HG03457 (cell line): ENCODE data around the gene SCARF2.

ENCODE experiments used
- ATAC-seq: cut with Tn5 transposase; IDR thresholded peaks from one replicate; pipeline ENCODE4 v1.9.1; 2021; ENCODE audit warnings: moderate number of reproducible peaks; ENCODE audit not compliant: unreplicated experiment

SCARF2 gene

DNA sequence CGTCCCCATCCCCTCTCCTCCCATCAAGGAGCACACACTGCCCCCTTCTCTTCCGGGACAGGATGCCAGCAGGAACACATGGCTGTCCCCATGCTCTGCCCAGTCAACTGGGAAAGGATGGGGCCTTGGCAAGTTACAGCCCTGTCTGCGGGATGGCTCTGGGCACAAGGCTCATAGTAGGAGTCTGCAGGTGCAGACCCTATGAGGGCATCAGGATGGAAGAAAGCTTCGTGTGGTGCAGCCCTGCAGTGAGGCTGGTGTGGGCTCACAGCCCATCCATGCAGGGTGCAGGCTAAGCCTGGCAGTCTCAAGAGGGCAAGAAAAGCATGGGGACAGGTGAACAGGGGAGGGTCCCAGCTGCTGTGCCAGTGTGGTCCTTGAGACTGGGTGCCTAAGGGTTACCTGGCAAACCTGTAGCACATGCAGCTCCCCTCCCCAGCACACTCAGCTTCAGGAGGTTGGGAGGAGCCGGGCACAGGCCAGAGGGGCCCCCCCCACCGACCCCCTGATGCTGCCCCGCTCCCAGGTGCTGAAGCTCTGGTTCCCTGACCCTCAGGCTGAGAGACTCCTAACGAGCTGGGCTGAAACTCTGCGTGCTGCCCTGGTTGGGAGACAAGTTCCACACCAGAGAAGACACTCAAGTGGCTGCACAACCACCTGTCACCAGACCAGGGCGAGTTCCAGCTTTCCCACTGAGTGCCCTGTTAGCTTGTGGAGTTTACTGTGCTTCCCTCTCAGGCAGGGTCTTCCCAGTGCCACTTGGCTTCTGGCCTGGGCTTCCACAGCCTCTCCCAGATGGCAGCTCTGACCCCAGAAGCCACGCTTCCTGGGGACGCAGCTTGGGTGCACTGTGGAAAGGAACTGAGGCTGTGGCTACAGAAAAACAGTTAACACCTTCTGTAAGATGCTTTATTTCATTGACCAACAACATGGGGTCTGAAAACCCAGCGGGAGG, 3.3 kb upstream of the SCARF2 start:
- ATAC-seq: no peak

DNA sequence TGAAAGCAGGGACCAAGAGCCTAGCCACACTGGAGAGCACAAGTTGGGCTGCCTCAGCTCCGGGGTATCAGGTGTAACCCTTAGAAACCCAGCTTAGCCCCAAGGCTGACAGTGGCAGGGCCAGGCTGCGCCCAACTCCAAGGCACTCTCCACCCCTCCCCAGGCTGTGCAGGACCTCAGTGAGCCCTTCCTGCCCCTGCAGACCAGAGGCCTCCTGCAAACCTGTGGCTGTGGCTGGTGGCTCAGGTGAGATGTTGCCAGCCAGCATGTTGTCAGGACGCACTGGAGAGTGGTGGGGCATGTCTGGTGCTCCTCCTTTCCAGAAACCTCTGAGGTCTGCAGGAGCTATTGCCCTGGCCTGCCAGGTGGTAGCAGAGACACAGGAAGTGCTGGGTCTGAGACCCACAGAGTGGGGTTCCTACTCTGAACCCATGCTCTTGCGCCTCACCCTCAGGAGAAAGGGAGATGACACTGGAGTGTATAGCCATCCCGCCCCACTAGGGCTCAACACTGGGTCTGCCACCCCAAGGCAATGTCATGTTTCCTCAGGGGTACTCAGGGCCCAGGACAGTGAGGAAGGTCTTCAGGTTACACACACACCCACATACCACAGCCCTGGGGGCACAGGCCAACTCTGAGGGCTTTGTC, 2.4 kb upstream of the SCARF2 start:
- no peak for ATAC-seq

DNA sequence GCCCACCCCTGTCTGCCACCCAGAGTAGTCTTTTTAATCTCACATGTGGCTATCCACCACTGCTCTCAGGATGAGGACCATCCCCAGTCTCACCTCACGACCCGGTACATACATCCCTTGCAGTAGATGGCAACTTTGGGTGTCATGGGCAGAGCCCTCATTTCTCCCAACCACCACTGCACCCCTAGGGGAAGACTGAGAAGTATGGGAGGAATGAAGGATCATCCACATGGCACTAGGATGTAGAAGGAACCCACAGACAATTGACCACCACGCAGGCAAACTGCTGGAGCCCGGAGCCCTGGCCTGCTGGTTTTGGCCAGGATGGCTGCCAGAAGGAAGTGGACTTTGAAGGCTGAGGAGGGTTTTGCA, 1.9 kb upstream of the SCARF2 start:
- ATAC-seq: no peak

DNA sequence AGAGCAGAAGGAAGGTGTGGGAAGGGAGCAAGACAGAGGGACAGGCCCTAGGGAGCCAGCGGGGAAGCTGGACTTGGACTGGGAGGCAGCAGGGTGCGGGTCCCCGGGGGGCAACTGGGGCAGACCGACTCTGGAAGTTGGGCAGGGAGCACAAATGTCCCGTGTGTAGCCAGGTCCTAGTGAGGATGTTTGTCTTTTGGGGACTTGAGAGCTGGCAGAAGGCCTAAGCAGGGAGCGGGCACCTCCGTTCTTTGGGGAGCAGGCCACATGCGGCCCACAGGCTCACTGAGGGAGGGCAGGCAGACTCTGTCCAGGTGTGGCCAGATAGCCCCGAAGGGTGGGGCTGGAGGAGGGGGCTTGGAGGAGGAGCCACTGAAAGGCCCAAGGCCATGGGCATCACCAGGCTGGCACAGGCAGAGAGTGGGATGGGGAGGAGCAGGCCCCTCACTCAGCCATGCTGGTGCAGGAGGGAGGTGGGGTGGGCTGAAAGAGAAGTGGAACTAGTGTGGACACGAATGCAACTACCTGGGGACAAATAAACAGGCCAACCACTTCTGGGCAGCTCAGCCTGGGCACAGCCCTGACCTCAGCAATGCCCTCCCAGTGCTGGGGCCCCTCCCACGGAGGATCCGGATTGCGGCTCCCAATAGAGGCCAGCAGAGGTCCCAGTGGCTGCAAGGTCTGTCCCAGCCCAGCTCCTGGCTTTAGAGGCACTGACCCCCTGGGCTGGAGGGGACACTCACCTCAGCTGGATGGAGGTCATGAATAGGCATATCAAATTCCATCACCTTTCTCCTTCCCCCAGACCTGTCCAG, 1.3 kb upstream of the SCARF2 start:
- no peak for ATAC-seq

DNA sequence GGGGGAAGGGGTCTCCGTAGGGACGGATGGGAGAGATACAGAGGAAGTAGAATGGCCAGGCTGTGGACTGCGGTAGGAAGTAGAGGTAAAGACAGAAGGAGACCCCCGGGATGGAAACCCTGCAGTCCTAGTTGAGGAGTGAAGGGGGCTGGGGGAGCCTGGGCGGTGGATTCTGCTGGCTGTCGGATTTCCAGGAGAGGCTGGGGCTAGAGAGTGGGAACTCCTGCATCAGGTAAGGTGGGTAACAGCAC, 727 bp upstream of the SCARF2 start:
- no peak for ATAC-seq

DNA sequence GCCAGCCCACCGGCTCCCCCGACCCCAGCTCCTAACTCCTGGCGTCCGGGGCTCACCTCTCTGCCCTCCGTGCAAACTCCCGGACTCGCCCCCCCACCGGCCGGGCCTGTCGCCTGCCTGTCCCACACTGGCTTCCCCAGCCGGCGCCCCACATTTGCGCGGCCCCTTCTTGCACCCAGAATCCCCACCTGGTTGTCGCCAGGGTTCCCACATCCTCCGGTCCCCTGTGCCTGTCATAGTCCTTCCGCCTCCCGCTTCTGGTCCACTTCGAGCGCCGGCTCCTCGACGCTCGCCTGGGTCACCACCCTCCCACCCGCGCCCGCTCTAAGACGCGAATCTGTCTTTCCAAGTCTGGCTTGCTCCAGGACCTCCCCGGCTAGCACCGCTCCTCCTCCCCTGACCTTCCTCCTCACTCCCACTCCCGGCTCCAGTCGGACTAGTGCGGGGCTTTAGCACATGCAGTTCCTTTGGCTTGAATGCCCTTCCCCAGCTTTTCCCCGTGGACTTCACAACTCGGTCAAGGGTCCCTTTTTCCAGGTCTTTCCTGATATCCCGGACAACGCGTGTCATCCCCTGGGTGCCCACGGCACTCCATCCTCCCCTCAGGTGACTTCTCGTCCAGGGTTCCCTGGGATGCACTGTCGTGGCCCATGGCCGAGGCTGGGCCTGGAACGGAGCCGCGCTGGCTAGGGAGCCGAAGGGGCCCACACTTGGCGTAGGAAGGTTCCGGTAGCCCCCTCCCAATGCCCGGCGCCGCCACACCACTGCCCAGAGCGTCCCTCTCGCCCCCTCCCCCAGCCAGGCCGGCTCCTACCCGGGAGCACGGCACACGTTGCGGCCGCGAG, 635 bp downstream of the SCARF2 start:
- ATAC-seq: no peak

DNA sequence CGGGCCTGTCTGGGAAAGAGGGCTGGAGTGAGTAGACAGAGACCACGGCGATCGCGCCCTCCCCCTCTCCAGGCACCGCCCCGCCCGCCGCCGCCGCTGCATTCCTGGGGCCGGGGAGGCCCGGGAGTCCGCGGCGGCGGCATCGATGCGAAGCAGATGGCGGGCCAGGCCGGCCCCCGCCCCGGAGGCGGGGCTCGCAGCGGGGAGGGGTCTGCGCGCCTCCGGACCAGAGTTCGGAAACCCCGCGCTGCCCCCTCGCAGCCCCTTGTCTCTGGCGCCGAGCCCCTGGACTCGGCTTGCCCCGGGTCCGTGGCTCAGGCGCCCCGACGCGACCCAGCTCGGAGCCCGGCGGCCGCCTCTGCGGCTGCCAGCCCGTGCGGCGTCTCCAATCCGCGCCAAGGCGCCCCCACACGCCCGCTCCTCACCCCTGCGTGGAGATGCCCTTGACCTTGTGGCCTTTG, 1.3 kb downstream of the SCARF2 start:
- ATAC-seq: no peak

DNA sequence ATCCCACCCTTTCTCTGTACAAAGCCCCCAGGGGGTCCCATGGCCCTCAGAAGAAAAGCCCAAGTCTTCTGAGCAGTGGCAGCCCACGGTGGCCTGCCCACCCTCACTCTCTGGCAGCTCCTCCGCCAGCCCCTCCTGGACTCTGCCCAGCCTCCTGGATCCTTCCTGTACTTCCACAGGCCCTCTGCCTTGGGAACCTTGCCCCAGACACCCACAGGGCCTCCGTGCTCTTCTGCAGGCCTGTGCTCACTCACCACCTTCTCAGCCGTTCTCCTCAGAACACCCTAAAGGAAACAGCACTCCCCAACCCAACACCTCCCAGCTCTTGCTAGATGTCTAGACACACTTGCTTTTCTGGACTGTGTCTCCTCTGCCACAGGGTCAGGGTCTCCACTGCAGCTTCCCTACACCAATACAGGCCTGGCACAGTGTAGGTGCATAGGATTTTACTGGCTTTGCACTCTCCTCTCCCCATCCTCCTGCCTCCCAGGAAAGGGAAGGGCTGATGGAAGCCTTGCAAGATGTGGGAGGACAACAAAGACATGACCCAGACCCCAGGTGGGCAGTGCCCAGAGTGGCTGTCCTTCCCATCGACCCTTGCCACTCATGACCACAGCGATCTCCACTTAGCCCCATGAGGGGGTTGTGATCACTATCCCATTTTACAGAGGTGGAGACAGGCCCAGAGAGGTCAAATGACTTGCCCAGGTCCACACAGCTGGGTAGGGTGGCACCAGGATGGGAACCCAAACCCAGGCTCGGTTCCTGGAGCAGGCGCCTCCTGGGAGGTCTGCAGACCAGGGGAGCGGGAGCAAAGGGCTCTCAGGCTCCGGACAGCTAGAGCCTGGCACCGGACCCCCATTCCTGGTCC, 2.0 kb downstream of the SCARF2 start:
- no peak for ATAC-seq

DNA sequence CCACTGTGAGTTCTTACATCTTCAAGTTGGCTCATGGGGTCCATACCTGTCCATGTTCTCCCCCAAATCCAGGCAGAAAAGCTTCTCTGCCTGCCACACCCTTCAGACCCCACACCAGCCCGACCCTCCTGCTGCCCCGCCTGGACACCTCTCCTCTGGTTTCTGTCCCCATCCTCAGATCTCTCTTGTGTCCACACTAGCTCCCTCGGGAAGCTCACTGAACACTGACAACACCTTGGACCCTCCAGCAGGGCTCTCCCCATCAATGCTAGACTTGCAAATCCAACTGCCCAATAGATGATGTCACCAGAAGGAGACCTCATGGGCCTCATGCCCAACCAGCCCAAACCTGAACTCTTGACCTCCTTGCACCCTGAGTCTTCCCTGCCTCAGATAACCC, 2.9 kb downstream of the SCARF2 start:
- ATAC-seq: no peak

DNA sequence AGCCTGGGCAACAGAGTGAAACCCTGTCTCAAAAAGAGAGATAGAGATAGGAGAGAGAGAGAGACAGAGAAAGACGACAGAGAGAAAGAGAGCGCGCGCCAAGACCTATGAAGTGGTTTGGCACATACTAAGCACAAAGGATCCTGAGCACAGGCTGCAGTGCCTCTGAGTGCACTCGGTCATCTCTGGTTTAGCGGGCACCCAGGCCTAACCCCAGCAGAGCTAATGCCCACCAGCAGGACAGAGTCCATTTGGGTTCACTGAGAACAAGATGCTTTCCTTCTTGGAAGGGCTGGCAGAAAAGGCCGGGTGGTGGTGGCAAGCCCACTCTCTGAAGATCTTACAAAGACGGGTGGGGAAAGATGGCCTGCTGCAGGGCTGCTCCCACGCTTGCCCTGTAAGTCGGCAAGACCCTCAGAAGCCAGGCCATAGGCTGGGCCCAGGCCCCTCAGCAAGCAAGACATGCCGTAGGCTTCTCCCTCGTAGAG, 3.3 kb downstream of the SCARF2 start:
- no peak for ATAC-seq

DNA sequence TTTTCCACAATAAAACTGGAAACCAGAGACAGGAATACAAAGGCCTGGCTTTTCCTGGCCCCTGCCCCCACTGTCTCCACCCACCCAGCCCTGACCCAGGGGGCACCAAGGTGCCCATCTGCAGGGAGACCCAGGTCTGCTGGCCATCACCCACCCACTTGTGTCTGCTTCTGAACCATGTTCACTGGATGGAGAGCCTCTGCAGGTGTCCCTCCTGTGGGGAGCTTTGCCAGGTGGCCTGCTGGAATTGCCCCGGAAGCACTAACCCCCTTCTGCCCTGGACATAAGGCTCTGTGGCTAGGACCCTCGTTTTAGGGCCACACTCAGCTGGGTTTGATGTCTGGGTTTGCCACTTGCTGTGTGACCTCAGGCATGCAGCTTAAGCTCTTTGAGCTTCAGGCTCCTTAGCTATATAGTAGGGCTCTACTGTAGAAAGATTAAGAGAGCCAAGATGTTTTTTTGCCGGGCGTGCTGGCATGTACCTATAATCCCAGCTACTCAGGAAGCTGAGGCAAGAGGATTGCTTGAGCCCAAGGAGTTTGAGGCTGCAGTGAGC, 3.9 kb downstream of the SCARF2 start:
- ATAC-seq: no peak

DNA sequence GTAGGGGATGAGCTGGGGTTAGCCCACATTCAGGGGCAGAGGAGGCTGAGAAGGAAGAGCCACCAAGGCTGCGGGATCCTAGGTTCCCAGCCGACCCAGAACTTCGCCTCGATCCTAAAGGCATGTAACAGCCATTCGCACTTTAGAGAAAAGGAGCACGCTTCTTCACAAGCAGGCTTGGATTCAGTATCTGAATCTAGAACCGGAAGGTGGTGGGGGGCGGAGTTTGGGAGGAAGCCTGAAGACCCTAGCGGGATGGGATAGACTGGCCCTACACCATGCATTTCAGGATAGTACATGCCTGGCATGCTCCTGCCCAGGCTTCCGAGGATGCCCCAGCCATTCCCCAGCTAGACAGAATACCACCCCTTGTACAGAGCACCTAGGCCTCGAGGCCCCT, 4.4 kb downstream of the SCARF2 start:
- ATAC-seq: no peak

DNA sequence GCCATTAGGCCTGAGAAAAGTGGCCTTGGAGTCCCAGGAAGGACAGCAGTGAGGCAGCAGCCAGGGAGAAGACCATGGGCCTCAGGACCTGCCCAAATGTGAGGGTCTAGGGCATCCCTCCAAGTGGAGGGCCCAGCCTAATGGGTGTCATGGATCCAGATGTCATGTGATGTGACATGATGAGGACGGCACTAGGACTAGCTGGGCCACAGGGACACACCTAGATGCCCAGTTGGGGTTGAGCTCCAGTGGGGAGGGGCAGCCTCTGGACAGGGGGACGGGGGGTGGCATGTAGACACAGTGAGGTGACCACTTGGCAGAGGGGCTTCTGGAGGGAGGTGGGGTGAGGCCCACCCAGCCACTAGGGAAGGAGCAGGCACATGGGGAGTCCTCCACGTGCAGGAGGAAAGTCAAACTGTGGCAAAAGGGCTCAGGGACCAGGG, 5.4 kb downstream of the SCARF2 start:
- ATAC-seq: no peak

DNA sequence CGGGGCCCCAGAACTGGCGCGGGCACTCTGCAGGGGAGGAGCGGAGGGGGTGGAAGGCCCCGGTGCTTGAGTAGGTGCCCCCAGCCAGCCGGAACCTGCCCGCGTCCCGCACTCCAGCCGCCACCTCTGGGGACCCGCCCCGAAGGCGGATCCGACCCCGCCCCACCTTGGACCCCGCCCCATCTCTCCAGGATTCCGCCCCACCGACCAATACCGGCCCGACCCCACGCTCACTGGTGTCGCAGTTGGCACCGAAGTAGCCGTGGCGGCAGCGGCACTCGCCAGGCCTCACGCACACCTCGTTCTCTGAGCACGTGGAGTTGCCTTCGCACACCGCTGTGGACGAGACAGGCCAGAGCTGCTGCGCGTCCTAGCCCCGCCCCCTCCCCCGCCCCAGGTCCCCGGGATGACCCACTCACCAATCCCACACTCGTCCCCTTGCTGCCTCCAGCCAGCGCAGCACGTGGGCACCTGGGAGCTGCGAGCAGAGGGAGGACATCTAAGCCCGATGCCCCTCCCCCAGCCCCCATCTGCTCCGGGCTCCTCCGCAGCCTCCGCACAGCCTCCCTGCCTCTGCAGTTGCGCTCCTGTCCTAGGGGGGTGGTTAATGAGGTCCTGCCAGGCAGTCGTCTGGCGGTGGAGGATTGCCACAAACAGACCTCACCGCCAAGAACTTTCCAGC, 6.0 kb downstream of the SCARF2 start:
- no peak for ATAC-seq

DNA sequence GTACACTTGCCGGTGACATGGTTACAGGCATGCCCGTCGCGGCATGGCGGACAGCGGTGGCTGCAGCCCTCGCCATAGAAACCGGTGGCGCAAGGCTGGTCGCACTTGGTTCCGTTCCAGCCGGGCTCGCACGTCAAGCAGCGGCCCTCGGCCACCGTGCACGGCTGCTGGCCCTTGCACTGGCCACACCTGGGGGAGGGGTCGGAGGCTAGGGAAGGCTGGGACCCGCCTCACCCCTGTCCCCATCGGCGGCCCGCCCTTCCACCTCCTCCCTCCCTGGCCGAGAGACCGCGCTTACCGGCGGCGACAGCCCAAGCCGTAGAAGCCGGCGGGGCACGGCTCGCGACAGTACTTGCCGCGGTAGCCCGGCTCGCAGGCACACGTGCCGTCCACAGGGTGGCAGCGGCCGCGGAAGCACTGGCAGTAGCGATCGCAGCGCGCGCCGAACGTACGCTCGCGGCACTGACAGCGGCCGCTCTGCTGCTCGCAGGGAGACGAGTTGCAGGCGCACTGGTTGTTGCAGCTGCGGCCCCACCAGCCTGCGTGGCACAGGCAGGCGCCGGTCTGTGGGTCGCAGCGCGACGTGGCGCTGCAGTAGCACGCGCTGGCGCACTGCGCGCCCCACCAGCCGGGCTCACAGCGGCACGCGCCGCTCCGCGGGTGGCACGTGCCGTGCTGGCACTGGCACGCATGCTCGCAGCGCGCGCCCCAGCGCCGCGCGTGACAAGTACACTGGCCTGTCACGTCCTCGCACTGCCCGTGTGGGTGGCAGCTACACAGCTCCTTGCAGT, 6.7 kb downstream of the SCARF2 start:
- no peak for ATAC-seq

DNA sequence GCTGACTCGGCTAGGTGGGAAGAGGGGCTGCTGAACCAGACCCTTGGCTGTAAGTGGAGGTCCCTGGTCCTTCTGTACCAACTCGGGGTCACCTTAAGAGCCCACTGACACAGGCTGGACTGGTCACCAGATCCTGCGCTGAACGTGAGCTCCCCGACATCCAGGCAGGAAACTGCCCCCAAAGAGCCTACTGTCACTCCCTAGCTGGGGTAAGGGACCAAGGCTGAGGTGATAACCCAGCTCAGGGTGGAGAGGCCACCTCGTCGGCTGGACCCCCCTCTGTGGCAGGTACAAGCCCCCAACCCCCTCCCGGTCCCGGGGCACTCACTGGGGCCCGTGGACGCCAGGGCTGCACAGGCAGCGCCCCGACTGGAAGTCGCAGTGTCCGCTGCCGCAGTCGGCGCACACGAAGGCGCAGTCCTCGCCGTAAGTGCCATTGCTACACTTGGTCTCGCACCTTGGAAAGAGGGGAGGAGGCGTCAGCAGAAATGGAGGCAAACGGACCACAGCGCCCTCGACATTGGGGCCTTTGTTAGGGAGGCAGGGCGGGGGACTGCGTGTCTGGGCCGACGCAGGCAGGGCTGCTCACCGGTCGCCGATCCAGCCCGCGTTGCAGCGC, 7.4 kb downstream of the SCARF2 start:
- no peak for ATAC-seq

DNA sequence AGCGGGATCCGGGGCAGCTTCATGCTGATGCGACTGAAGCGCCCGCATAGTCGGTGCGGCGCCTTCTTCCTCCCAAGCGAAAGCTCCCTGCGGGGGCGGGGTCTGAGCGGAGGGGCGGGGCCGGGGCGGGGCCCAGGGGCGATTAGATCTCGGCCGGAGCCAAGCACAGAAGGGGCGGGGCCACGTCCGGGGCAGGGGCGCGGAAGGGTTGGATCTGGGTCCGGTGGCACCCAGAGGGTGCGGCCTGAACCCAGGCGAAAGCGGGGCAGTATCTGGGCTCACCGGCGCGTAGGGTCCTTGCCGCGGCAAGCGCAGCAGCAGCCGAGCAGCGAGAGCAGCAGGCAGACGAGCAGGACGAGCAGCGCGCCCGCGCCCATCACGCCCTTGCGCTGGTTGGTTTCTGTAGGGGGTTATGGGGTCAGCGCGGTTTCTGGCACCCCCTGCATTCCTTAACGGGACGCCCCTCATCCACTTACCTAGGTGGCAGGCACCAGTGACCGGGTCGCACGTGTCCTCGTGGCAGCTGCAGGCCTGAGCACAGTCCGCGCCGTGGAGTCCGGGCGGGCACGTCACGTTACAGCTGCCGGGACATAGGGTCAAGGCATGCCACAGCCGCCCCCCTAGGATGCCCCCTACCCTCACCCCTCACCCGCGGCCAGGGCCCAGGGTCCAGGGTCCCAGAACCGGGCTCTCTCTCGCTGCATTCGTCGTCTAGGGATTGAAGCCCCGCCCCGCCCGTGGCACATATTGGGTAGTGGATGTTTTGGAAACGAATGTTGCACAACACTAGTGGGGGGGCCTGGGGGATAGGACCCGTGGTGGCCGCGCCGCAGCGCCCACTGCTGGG, 8.1 kb downstream of the SCARF2 start:
- ATAC-seq: no peak
